NCI-H187 (cell line): ENCODE measurements around the gene PDE5A.

Source experiments
- DNase-seq, 2 experiments: peaks; one replicate each; lab custom pipeline; 2025; lab: John Stamatoyannopoulos, UW

PDE5A gene

DNA sequence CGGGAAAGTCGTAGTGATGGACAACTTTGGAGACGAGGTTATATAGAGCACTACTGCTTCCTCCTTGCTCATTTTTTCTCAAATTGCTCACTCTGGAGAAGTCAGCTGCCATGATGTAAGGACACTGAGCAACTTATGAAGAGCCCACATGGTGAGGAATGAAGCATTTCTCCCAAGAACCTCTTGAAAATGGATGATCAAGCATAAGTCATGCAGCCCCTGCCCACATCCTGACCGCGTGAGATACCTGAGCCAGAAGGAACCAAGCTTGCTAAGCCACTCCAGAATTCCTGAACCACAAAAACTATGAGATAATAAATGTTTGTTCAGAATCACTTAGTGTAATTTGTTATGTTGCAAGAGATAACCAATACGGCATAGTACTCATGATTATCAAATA is 42.8 kb downstream of the PDE5A start:
- no peak for DNase-seq

DNA sequence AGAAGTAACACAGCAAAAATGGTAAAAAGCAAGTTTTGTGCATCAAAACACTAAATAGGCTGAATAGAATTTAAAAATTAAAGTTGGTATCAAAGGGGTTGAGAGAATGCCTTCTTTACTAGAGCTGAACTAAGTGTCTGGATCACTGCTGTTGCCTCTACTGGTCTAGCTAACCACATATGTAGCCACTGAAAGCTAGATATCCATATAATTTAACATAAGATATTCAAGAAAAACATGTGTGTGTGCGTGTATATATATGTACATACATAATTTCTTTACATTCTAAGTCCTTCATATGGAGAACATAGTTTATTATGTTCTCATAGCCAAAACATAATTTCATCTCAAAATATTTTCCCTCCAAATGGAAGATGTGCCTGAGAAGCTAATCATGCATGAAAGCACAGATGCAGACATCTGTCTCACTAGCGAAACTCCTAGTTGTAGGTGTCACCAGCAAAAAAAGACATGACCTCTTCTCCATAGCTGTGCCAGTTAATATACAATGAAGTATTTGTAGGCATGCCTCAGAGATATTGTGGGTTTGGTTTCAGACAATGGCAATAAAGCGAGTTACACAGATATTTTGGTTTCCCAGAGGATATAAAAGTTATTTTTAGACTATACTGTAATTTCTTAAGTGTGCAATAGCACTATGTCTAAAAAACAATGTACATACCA is 47.3 kb downstream of the PDE5A start:
- DNase-seq: no peak

DNA sequence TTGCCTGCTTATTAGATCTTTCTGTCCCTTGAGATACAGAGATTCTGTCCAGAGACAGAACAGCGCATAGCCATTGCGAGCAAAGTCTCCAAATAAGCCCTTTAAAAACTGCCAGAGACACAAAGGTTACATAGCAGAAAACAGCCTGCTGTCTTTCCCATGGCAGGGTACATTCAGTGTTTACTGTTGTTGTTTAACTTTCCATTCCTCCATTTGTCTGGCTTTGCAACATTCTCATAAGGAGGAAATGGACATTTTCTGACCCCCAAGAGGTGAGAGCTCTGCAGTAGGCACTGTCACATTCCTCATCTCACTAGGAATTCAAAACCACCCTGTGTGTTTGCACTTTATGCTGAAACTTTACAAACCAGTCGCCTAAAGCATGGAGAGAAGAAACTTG is 48.3 kb downstream of the PDE5A start:
- no peak for DNase-seq

DNA sequence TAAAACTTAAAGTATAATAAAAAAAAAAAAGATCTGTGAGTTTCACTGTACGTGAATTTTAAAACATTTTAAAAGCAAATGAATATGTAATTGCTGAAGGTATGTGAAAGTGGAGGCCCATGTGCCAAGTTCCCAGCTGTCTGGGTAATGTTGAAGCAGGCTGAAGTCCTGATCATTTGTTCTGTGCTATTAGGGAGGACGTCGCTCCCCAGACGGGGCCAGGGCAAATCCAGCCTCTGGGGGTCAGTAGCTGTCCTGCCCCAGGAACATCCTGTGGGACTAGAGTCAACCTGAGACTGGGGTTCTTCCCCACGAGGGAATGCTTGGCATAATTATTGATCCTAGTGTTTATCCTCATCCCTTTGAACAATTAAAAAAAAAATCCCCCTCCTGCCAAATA is 48.8 kb downstream of the PDE5A start:
- no peak for DNase-seq

DNA sequence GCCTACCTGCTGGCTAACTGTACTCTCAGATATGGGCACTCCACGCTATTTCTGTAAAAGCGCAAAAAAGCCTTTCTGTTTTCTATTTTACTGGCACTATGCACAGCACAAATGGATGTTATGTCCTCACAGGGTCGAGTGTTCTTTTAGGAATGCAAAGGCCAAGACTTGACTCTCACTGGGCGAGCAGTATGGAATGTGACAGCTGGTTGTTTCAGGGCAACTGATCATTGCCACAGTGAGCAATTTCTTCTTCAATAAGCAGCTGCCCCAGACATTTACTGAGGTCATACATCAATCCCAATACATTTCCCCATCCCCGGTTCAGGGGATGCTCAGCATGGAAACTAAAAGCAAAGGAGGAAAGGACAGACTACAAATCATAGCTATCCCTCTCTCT is 58.2 kb downstream of the PDE5A start:
- no peak for DNase-seq

DNA sequence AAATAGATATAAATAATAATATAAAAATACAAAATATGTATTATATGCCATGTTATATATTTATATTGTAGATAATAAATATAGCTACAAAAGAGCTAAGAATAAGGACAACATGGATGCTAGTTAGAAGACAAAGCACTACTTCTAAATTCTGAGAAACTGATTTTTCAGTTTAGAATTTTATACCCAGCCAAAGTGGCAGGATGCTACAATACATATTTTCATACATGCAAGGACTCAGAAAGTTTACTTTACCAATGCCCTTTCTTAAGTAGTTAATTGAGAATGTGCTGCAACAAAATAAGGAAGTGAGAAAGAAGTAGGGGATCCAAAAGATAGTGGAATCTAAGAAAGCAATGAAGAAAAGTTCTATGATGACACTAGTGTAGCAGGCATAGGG is 64.5 kb downstream of the PDE5A start:
- no peak for DNase-seq

DNA sequence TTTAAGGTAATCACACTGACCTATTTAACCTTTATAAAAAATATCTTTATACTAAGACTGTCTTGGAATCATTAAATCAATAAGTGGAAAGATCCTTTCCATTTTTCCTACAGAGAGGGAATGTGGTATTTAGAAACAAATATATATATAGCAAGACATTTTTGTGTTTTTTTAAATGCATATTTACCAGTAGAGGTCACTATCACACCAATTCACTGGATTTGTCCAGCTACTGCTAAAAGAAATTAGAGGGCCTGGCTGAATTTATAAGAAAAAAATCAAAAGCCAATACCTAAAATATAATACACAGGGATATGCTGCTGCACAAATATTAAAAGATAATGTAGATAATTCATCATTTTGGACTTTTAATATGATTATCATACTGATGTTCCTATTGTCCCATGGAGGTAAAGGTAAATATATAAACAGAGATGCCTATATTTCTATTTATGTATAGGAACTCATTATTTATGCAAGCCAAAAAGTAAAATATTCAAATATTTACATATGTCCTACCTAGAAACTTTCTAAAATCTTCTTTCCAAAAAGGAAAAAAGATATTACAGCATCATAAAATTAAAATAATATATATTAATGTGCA is 69.5 kb downstream of the PDE5A start:
- no peak for DNase-seq

DNA sequence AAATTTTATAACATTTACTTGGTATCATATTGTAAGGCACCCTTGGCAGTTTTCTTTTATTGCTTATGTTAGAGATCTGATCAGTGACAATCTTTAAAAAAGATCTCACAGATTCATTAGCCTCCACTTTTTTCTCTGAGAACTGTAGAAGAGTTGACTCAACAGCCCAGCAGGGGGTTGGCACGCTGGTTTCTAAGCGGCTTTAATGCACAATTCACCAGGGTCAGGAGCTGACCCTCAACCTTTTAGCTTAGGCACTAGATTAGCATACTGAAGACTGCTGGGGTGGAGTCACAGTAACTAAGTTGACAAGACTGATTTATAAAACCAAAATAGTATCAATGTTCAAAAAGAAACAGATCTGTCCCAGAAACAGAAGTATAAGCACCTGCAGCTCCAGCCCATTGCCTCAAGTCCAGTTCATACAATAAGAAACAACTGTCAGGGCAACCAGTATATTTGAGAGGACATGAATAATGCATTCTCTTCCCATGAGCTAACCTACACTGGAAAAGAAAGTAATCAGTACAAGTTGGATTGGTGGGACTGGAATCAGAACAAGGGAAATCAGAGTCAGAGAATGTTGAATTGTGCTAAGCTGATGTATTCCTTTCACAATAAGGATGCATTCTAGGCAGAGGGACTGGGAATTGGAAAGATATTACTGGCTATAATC is 77.6 kb downstream of the PDE5A start:
- DNase-seq: no peak

DNA sequence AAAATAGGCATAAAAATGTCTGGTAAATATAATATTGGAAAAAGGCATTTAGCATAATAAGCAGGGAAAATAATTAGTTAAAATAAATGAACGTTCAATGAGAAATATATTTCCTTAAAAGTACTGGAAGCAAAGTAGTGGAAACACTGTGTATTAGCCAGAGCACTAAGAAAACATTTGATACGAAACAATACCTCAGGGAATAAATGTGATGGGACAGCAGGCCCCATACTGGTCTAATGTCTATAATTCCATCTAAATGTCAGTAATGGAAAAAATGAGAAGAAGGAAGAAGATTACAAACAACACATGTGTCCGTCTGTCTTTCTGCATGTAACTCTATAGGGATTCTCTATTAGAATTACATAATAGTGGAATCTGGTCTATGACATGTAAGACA is 79.0 kb downstream of the PDE5A start:
- no peak for DNase-seq

DNA sequence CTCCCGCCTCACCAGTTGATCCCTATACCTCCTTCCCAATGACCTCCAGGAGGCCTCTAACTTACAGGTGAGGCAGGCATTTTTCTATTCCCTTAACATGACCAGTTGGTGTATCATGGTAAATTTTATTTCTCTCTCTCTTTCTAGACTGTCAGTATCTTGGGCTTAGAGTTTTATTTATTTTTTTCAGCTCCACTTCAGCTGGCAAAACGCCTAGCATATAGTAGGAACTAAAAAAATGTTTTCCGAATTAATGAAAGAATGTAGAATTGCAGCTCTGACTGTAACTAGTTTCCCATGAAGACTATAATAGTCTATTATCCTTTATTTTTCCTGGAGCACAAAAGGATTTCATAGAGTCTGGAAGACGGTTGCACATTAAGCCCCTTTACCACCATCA is 84.8 kb downstream of the PDE5A start:
- DNase-seq: no peak

DNA sequence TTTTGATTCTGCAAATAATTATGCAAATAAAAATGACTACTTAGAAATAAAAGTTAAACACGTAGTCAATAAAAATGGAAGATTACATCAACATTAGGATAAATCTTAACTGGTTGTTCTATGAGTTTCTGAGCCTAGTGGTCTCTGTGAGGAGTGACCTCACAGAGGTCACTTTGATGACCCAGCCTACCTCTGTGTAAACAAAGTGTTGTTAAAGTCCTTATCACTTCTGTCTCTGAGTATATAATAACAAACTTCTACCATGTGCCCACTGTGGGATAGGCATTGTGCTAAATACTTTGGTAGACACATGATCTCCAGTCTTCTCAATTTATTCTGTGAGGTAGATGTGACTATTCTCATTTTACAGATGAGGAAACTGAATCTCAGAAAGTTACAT is 85.4 kb downstream of the PDE5A start:
- no peak for DNase-seq

DNA sequence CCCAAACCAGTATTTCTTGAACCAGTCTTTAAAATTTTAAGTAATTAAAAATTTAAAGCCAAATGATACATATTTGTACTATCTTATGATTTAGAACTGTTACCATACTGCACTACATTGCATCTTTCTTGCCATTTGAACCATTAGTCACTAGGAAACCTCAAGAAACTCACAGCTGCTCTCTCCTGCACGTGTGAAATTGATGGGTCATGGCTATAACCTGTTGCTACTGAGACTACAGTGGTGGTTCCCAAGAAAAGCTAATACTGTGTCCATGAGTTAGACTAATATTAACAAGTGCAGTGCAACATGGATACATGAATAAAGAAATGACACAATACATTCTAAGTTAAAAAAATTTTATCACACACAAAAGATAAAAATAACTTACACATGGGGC is 88.4 kb downstream of the PDE5A start:
- DNase-seq: no peak

DNA sequence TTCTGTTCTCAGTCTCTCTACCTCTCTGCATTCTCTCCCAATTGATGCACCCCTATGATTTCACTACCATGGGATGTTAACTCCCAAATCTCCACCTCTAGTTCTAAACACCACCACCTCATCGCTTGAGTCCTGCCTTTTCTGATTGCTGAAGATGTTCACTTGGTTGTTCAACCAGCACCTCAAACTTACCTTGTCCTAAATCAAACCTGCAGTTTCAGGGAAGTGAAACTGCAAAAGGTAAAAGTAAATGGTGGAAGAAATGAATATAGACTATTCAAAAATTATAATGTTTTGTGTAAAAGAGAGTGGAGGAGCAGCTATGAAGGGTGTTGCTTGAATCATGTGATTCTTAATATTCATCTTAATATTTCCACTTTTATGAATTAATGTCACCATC is 91.0 kb downstream of the PDE5A start:
- no peak for DNase-seq

DNA sequence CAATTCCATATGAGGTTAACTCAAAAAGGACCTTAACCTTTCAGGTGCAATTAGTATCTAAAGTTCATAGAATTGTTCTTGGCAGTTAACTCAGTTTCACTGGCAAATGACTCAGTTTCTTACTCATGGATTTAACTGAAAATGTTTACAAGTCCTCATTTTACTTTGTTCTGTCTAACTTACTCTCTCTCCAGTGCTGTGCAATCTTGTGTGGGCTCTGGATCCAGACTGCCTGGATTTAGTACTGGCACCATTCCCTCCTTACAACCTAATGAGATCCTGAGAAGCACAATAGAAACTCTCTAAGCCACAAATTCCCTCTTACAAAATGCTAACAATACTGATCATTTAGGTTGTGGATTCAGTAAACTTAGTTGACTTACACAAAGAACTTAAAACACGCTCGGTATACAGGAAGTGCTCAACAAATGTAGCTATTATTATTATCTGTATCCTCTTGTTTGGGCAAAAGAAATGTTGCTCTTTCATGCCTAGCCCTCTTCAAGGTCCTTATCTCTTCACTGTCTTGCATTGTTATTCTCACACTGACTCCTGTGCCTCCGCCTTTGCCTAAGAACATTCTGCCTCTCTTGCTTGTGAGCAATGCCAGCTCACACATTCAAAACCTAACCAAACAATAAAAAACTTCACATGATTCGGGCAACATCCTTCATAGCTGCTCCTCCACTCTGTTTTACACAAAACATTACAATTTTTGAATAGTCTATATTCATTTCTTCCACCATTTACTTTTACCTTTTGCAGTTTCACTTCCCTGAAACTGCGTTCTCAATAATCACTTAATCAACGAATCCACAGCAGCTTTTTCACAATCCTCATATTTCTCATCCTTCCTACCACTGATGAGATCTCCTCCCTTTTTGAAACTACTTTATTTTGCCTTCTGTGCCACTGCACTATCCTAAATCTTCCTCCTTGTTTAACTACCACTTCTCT is 91.8 kb downstream of the PDE5A start:
- DNase-seq: no peak

DNA sequence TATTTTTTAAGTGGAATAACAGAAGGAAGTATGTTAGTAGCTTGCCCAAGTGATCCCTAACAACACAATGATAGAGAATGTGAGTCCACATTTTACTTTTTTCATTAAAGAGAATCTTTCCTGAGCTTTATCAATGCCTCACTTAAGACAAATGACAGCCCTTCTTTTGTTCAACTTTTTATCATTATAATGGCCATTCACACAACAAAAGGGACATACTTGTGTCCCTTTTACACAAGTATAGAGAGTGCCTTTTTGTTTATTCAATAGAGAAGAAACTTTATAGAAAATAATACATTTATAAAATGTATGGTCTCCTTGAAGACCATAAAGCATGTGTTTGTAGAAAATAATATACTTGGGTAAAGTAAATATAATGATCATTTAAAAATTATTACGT is 96.3 kb downstream of the PDE5A start:
- no peak for DNase-seq

DNA sequence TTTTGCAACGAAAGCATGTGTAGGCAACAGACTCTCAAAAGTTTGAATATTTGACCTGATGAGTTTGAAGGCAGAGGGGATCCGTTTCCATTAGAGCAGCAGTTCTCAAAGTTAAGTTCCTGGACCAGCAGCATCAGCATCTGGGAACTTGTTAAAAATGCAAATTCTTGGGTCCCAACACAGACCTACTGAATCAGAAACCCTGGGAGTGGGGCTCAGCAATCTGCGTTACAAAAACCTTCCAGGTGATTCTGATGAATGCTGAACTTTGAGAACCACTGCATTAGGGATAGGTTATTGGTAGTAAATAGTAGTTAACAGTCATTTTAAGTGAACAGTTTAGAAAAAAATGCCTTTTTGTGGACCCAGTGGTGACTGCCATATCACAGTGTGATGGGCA is 98.8 kb downstream of the PDE5A start:
- no peak for DNase-seq

DNA sequence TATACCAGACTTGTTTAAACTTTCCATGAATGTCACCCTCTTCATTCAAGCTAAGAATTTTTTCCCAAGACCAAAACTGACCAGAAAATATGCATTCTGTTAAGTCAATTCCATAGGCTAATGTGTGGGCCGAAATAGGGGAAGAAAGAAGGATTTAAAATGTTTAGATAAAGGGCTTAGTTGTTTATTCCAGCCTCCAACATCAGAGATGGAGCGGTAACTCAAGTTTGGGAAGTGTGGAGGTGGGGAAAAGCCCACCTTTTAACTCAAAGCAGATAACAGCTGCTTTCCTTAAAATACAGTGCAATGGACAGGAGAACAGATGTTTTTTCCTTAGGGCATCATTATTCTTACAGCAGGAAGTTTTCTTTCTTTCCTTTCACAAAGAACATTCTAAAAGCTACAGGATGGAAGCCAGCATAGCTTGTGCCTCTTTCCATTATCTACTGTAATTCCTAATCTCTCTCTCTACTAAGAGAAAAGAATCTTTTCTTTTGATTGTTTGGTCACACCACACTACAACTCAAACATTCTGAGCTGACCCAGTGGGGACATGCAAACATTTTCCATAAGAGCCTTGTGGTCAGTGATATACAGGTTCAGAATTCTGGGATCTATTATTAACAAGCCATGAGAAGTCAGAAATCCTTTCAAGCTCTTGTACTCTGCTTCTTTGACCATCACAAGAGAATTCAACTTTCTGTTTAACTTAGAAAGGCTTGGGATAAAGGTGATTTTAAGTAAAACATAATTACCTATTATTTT is 101.6 kb downstream of the PDE5A start:
- no peak for DNase-seq

DNA sequence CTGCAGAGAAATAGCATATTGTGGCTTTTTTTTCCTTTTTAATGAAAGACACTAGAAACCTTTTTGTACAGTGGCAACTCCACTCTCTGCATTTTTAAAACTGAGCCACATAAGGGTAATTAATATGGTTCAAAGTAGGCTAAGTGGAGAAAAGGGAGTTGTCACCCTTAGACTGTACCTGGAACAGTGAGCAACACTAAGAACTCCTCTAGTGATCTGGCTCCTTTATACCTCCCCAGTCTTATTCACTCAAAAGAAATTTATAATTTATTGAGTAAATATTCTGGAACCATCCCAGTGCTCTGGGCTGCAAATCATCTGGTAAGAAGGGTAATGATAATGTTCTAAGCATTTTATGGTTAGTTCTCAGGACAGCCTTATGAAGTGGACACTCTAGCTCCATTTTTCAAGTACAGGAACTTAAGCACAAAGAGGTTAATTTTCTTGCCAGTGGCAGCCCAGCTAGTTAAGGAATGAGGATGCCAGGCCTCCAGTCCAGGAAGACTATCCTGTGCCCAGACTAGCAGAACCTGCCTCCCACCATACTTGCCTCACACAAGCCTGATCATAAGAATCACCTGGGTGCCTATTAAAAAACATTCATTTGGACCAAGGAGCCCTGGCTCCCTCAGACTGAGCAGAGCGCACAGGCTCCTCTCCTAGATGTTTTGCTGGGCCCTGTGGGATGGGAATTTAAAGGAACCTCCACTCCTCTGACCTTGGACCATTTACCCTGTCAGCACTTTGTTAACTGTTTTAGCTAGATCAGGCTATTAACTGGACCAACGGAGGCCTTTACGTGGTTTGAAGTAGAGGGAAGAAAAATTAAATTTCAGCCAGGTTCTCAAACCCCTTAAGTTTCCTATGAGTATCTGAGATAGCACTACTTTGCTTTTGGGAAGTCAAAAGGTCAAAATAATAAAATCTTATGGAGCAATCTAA is 102.6 kb downstream of the PDE5A start:
- DNase-seq: no peak

DNA sequence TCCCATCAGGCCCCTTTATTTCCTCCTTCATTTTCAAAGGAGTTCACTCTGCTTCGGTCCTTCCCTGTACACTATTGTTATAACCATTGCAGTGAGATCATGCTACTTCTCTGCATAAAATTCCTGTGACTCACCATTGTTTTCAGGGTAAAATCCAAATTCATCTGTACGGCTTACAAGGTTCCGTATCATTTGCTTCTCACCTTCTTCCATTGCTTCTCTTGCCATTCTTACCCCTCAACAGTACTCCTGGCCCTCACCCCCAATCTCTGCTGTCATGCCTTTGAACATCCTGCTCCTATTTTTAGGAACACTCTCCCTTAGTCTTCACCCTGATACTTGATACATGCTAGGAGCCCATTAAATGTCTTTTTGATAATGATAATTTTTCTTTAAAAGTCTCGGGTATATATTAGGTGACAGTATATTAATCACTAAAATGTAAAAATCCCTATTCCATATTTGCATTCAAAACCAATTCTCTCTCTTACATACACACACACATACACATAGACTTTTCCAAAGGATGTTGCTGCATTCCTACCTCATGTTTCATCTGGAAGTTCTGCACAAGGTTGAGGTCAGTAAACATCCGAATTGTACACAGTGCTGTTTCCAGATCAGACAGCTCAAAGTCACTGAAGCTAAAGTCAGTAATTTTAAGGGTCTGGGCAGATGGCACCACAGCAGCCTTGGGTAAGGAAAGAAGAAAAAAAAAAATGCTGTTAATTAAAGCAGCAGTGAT is 103.4 kb downstream of the PDE5A start:
- no peak for DNase-seq

DNA sequence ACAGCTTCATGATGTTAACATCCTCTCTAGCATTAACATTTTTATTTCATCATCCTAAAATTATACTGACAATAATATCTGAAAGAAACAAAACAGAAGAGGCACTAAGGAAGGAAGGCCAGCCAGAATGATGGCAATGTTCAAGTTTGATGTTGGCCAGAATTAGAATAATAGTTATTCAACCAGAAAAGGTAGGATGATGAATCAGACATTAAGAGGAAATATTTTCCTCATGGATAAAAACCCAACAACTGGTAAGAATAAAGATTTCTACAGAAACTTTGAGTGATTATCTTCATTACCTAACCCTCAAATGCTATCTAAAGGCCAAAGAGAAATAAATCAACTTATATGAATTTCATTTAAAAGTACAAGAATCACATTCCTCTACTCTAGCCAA is 105.2 kb downstream of the PDE5A start:
- DNase-seq: no peak
